ENCODE data around the gene CHCHD6.

DNA sequence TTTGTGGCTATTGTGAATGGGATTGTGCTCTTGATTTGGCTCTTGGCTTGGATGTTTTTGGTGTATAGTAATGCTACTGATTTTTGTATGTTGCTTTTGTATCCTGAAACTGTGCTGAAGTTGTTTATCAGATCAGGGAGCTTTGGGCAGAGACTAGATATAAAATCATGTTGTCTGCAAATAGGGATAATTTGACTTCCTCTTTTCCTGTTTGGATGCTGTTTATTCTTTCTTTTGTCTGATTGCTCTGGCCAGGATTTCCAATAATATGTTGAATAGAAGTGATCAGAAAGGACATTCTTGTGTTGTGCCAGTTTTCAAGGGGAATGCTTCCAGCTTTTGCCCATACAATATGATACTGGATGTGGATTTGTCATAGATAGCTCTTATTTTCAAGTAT, 66.1 kb downstream of the CHCHD6 start:
- TF ChIP-seq POLR2A (IDR thresholded peaks at IDR 0.05; ENCODE audit: low read depth, low read length) (no peak), POLR2AphosphoS5 (IDR thresholded peaks at IDR 0.05; ENCODE audit: low read depth, low read length) (no peak), TAF1 (IDR thresholded peaks at IDR 0.05; ENCODE audit: borderline replicate concordance, low read depth, low read length) (no peak)

Data from GM12892 (cell line).